Measurements from ENCODE around the gene CYP39A1. TPM values are rescaled to one million over a fixed set of nuclear protein-coding genes. Genes with fewer than 3 reads are reported as not detected.

The CYP39A1 gene
- total and polyA plus RNA-seq, 5 donors: 3.3 to 8.7 (median 7.1) TPM

Other genes starting within 250 kb of the CYP39A1 start
- 100 to 1,000 TPM; 117 to 184 (median 136) TPM for gene RCAN2, start 161.4 kb downstream of the CYP39A1 start, total RNA-seq
- 82.9 TPM for gene RCAN2, start 161.4 kb downstream of the CYP39A1 start, polyA plus RNA-seq
- gene SLC25A27, start 157 bp upstream of the CYP39A1 start, total RNA-seq: 10 to 100 TPM; 15.5 to 19.9 (median 17.7) TPM
- gene SLC25A27, start 157 bp upstream of the CYP39A1 start, polyA plus RNA-seq: 17.0 TPM
- gene TDRD6, start 35.1 kb upstream of the CYP39A1 start, total RNA-seq: 1 to 10 TPM in 1 of 4 donors, under 1 TPM in 3; 0.38 to 1.2 (median 0.66) TPM
- 0.27 TPM for gene TDRD6, start 35.1 kb upstream of the CYP39A1 start, polyA plus RNA-seq
- gene PLA2G7, start 82.6 kb upstream of the CYP39A1 start, total RNA-seq: under 1 TPM; 0.31 to 0.71 (median 0.47) TPM
- 0.16 TPM for gene PLA2G7, start 82.6 kb upstream of the CYP39A1 start, polyA plus RNA-seq
- gene ANKRD66, start 94.1 kb upstream of the CYP39A1 start, total RNA-seq: not detected
- not detected for gene ANKRD66, start 94.1 kb upstream of the CYP39A1 start, polyA plus RNA-seq
- gene MEP1A, start 140.6 kb upstream of the CYP39A1 start, total RNA-seq: not detected
- not detected for gene MEP1A, start 140.6 kb upstream of the CYP39A1 start, polyA plus RNA-seq

Measured in right cardiac atrium (tissue), 5 donors.